T-cell (primary cell): ENCODE measurements around the gene B9D1. TPM values are rescaled to one million over a fixed set of nuclear protein-coding genes. Genes with fewer than 3 reads are reported as not detected.

Source experiments
- ATAC-seq, 4 experiments: fragments of 200-7000 bp in 3 of 4; fragments of 150-1000 bp in 1 of 4; cut with Tn5 transposase; replicated peaks in 1 of 4; 1 replicate in 3 of 4; 2 replicates in 1 of 4; pipeline ENCODE4 v1.10.0; 2021; ENCODE audit warnings: moderate library complexity in 3 of 4, mild to moderate bottlenecking in 2 of 4, moderate number of reproducible peaks in 1 of 4
- CTCF ChIA-PET, 2 donors: fragments of 300-600 bp; sonication (Branson Sonifier 250); formaldehyde crosslinking; loops; one replicate each; lab custom pipeline; 2022; ENCODE audit warnings: antibody characterized with exemption in 2 of 2; lab: Charles Lee
- POLR2A ChIA-PET, 2 donors: fragments of 300-600 bp; sonication (Branson Sonifier 250); formaldehyde crosslinking; loops; one replicate each; lab custom pipeline; 2022; ENCODE audit warnings: antibody characterized with exemption in 2 of 2; lab: Charles Lee
- DNase-seq, 35 experiments: peaks; one replicate each; pipeline versions ENCODE4 v3.0.0 to v3.0.0-alpha.2; 2013 to 2023
- H3K27ac ChIP-seq: one replicate; pipeline ENCODE4 v1.5.1; 2013; ENCODE audit warnings: low read length
- H3K27me3 ChIP-seq, 2 experiments: replicated peaks in 1 of 2; 1 replicate in 1 of 2; 2 replicates in 1 of 2; pipeline versions ENCODE4 v1.6.1 to v1.7.0; 2013; ENCODE audit warnings: low read length in 1 of 2, mixed read lengths in 1 of 2; ENCODE audit not compliant: control insufficient read depth in 2 of 2, insufficient read depth in 2 of 2; ENCODE audit errors: extremely low read depth in 1 of 2
- H3K36me3 ChIP-seq, 2 donors: 1 replicate in 1 of 2; 2 replicates in 1 of 2; pipeline versions ENCODE4 v1.6.1 to v1.7.0; 2013; ENCODE audit warnings: low read length in 1 of 2; ENCODE audit not compliant: control insufficient read depth in 2 of 2, insufficient read depth in 1 of 2; ENCODE audit errors: extremely low read depth in 1 of 2
- H3K4me1 ChIP-seq, 2 experiments: 1 replicate in 1 of 2; 2 replicates in 1 of 2; pipeline versions ENCODE4 v1.6.1 to v1.7.0; 2013; ENCODE audit warnings: low read length in 2 of 2, mixed read lengths in 1 of 2; ENCODE audit not compliant: insufficient read depth in 2 of 2, control insufficient read depth in 1 of 2; ENCODE audit errors: extremely low read depth in 1 of 2
- H3K4me3 ChIP-seq, 2 donors: 1 replicate in 1 of 2; 2 replicates in 1 of 2; pipeline versions ENCODE4 v1.5.1 to v1.7.0; 2013; ENCODE audit warnings: mild to moderate bottlenecking in 2 of 2, low read length in 1 of 2, moderate library complexity in 1 of 2; ENCODE audit not compliant: control insufficient read depth in 1 of 2; ENCODE audit errors: extremely low read depth in 1 of 2
- H3K9me3 ChIP-seq: 2 replicates; pipeline ENCODE4 v1.7.0; 2013
- H3K27ac Mint-ChIP-seq, 2 donors: one replicate each; pipeline ENCODE4 v1.8.0; 2020 to 2021; ENCODE audit warnings: mild to moderate bottlenecking in 2 of 2, mixed read lengths in 2 of 2
- H3K27me3 Mint-ChIP-seq, 2 donors: one replicate each; pipeline ENCODE4 v1.8.0; 2021 to 2022; ENCODE audit warnings: mixed read lengths in 2 of 2
- H3K36me3 Mint-ChIP-seq: one replicate; pipeline ENCODE4 v1.8.0; 2021; ENCODE audit warnings: mixed read lengths
- H3K4me1 Mint-ChIP-seq, 3 donors: one replicate each; pipeline ENCODE4 v1.8.0; 2020 to 2022; ENCODE audit warnings: mixed read lengths in 3 of 3, mild to moderate bottlenecking in 1 of 3
- H3K4me3 Mint-ChIP-seq, 3 donors: one replicate each; pipeline ENCODE4 v1.8.0; 2020 to 2022; ENCODE audit warnings: mild to moderate bottlenecking in 3 of 3, mixed read lengths in 3 of 3, moderate library complexity in 3 of 3
- H3K9me3 Mint-ChIP-seq, 3 donors: one replicate each; pipeline ENCODE4 v1.8.0; 2020 to 2022; ENCODE audit warnings: mixed read lengths in 3 of 3
- WGBS: methylation state at CpG from one replicate; pipeline ENCODE4 v1.1.5; 2013; ENCODE audit warnings: missing lambda C conversion rate; ENCODE audit not compliant: insufficient coverage; 5-methylcytosine and 5-hydroxymethylcytosine counted together
- total RNA-seq, 35 experiments: library from RNA in 6 of 35; stranded (reverse) in 6 of 35; fragments of 120-200 nt in 1 of 35; gene quantifications; one replicate each; pipeline versions ENCODE4 v1.2.1 to v1.2.4 and lab custom pipeline; 2013 to 2026

B9D1 gene
- total RNA-seq, 5 donors from 2014 or later (not counting 1 experiment from before 2014, with no cell fraction given) = 1.2 to 2.5 (median 2.1) TPM

GRCh38 chr17:19302791-19303331 is 59.7 kb downstream of the B9D1 start:
- Mint-ChIP-seq H3K4me3 (no peak overlapping the region), H3K4me1 (peaks cover 25 to 27% (median 26%) of the 10 kb centered on the region in 3 donors), H3K27me3 (peaks cover 5 to 22% of the 10 kb centered on the region in 2 donors), H3K9me3 (no peaks in the 10 kb centered on the region), H3K36me3 (no peaks in the 10 kb centered on the region), H3K27ac (no peak overlapping the region)
- Histone ChIP-seq H3K36me3 (no peaks in the 10 kb centered on the region), H3K4me3 (no peak overlapping the region), H3K4me1 (peaks cover 16 to 23% of the 10 kb centered on the region in 2 experiments), H3K9me3 (no peaks in the 10 kb centered on the region), H3K27me3 (peaks cover 0 to 40% of the 10 kb centered on the region in 2 experiments), H3K27ac (no peak overlapping the region)
- no peak for ATAC-seq
- DNase-seq = no peak
- POLR2A ChIA-PET = no interaction called here
- CTCF ChIA-PET = no interaction called here
- 85% methylated on average over 4 of the region's 9 CpGs for WGBS

- CTCF ChIA-PET = no interaction called here
- peaks cover 20 to 22% (median 20%) of the 10 kb centered on the region in 3 donors for H3K4me1 Mint-ChIP-seq
- DNase-seq (no peak), ATAC-seq (no peak)
- H3K36me3 Mint-ChIP-seq = no peaks in the 10 kb centered on the region
- H3K27me3 ChIP-seq = peaks cover 0 to 35% of the 10 kb centered on the region in 2 experiments
- WGBS = 90% methylated on average over 5 of the region's 9 CpGs
- POLR2A ChIA-PET = no interaction called here
- no peak overlapping the region for H3K4me3 Mint-ChIP-seq
- H3K27ac ChIP-seq = no peak overlapping the region
- H3K36me3 ChIP-seq = no peaks in the 10 kb centered on the region
- H3K9me3 Mint-ChIP-seq = no peaks in the 10 kb centered on the region
- peaks cover 0 to 17% of the 10 kb centered on the region in 2 donors for H3K27me3 Mint-ChIP-seq
- H3K9me3 ChIP-seq = no peaks in the 10 kb centered on the region
- H3K27ac Mint-ChIP-seq = no peak overlapping the region
- H3K4me3 ChIP-seq = no peak overlapping the region
- H3K4me1 ChIP-seq = peaks cover 15 to 20% of the 10 kb centered on the region in 2 experiments
Observed at GRCh38 chr17:19301973-19302372, 60.5 kb downstream of the B9D1 start.

GRCh38 chr17:19301274-19301951 is 61.1 kb downstream of the B9D1 start:
- Mint-ChIP-seq H3K36me3 (no peaks in the 10 kb centered on the region), H3K9me3 (no peaks in the 10 kb centered on the region), H3K27ac (no peak overlapping the region), H3K4me3 (no peak overlapping the region), H3K4me1 (peaks cover 14 to 16% (median 14%) of the 10 kb centered on the region in 3 donors), H3K27me3 (peaks cover 0 to 17% of the 10 kb centered on the region in 2 donors)
- WGBS = 96% methylated on average over 3 of the region's 5 CpGs
- no peaks in the 10 kb centered on the region for H3K9me3 ChIP-seq
- H3K27ac ChIP-seq = no peak overlapping the region
- peaks cover 0 to 35% of the 10 kb centered on the region in 2 experiments for H3K27me3 ChIP-seq
- no peak overlapping the region for H3K4me3 ChIP-seq
- CTCF ChIA-PET = no interaction called here
- DNase-seq = no peak
- POLR2A ChIA-PET = no interaction called here
- peaks cover 9 to 14% of the 10 kb centered on the region in 2 experiments for H3K4me1 ChIP-seq
- H3K36me3 ChIP-seq = no peaks in the 10 kb centered on the region
- no peak for ATAC-seq

- ChIA-PET CTCF (interaction anchor here in 1 of 2 donors (0.5 kb wide), 1 partner anchor 445 kb away, joined by 3 read pairs; no protein-coding TSS in a partner anchor), POLR2A (no interaction called here)
- no peak overlapping the region for H3K4me3 ChIP-seq
- H3K36me3 ChIP-seq = no peaks in the 10 kb centered on the region
- Mint-ChIP-seq H3K4me3 (no peak overlapping the region), H3K9me3 (no peaks in the 10 kb centered on the region), H3K36me3 (no peaks in the 10 kb centered on the region), H3K27me3 (peaks cover 0 to 8% of the 10 kb centered on the region in 2 donors), H3K27ac (no peak overlapping the region), H3K4me1 (peaks cover 0 to 2% (median 0%) of the 10 kb centered on the region in 3 donors)
- 97% methylated on average over 5 of the region's 7 CpGs for WGBS
- ATAC-seq (no peak), DNase-seq (no peak)
- H3K4me1 ChIP-seq = no peaks in the 10 kb centered on the region
- no peaks in the 10 kb centered on the region for H3K9me3 ChIP-seq
- H3K27me3 ChIP-seq = peaks cover 0 to 24% of the 10 kb centered on the region in 2 experiments
- no peak overlapping the region for H3K27ac ChIP-seq
Observed at GRCh38 chr17:19299866-19300265, 62.7 kb downstream of the B9D1 start.

GRCh38 chr17:19299214-19299747 is 63.2 kb downstream of the B9D1 start:
- H3K4me1 Mint-ChIP-seq = peaks cover 0 to 2% (median 0%) of the 10 kb centered on the region in 3 donors
- Histone ChIP-seq H3K9me3 (no peaks in the 10 kb centered on the region), H3K27ac (no peak overlapping the region), H3K27me3 (peaks cover 0 to 18% of the 10 kb centered on the region in 2 experiments), H3K4me3 (no peak overlapping the region), H3K4me1 (no peaks in the 10 kb centered on the region), H3K36me3 (no peaks in the 10 kb centered on the region)
- no CpG with 5 or more reads among the region's 4 CpGs for WGBS
- ChIA-PET POLR2A (no interaction called here), CTCF (interaction anchor here in 1 of 2 donors (0.5 kb wide), 1 partner anchor 446 kb away, joined by 3 read pairs; no protein-coding TSS in a partner anchor)
- ATAC-seq (no peak), DNase-seq (no peak)
- no peaks in the 10 kb centered on the region for H3K9me3 Mint-ChIP-seq
- H3K27me3 Mint-ChIP-seq = peaks cover 0 to 8% of the 10 kb centered on the region in 2 donors
- H3K27ac Mint-ChIP-seq = no peak overlapping the region
- no peak overlapping the region for H3K4me3 Mint-ChIP-seq
- H3K36me3 Mint-ChIP-seq = no peaks in the 10 kb centered on the region

GRCh38 chr17:19298569-19299213 is 63.8 kb downstream of the B9D1 start:
- Histone ChIP-seq H3K27ac (no peak overlapping the region), H3K27me3 (peaks cover 0 to 15% of the 10 kb centered on the region in 2 experiments), H3K4me1 (no peaks in the 10 kb centered on the region), H3K36me3 (no peaks in the 10 kb centered on the region), H3K9me3 (no peaks in the 10 kb centered on the region), H3K4me3 (no peak overlapping the region)
- Mint-ChIP-seq H3K9me3 (no peaks in the 10 kb centered on the region), H3K4me1 (no peaks in the 10 kb centered on the region), H3K4me3 (no peak overlapping the region), H3K36me3 (no peaks in the 10 kb centered on the region), H3K27ac (no peak overlapping the region), H3K27me3 (peaks cover 0 to 8% of the 10 kb centered on the region in 2 donors)
- DNase-seq = no peak
- ATAC-seq = no peak
- POLR2A ChIA-PET = no interaction called here
- WGBS = no CpG with 5 or more reads among the region's 6 CpGs
- CTCF ChIA-PET = no interaction called here
